ENCODE data around the gene RUNX3.

RUNX3 gene

DNA sequence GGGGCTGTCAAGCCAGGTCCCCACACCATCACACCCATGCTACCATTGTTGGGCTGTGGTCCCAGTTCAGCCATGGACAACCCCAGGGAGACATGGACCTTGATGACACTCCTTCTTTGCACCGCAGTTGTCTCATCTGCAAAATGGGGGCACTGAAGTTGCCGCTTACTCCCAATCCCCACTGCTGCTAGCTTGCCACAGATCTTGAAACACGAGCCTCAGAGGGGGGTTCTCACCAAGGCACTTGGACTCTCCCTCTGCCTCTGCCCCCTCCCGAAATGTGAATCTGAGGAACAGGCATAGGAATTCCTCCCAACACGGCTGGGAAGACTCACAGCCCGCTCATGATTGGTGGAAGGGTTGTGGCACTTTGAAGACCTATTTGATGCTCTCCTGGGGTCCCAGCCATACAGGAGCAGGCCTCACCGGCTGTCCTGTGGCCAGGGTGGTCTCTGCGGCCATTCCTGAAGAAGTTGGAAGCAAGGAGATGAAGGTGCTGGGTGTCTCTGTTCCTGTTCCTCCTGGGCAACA is 31.1 kb downstream of the RUNX3 start:
- Histone ChIP-seq H4K20me1 (ENCODE audit: insufficient read depth, low read length, poor library complexity, severe bottlenecking) (no peaks in the 10 kb centered on the region), H3K9ac (ENCODE audit: low read depth, low read length, poor library complexity, severe bottlenecking) (no peak overlapping the region), H3K4me1 (ENCODE audit: insufficient read depth, low read length, poor library complexity, severe bottlenecking) (peaks cover 3% of the 10 kb centered on the region), H3K4me2 (ENCODE audit: low read depth, low read length, poor library complexity, severe bottlenecking) (no peak overlapping the region), H3K9me3 (ENCODE audit: insufficient read depth, low read depth, low read length) (no peaks in the 10 kb centered on the region), H3K9me2 (replicated peaks; ENCODE audit: low read depth, low read length) (no peaks in the 10 kb centered on the region), H3K36me3 (ENCODE audit: insufficient read depth, low read length) (peaks cover 41% of the 10 kb centered on the region; the same call in 1 of the 2 replicates), H3K4me3 (ENCODE audit: low read length, poor library complexity, severe bottlenecking) (no peak overlapping the region), H3K27me3 (ENCODE audit: insufficient read depth, low read length, poor library complexity, severe bottlenecking) (no peaks in the 10 kb centered on the region), H2AFZ (ENCODE audit: low read length) (no peak overlapping the region), H3F3A (ENCODE audit: low read depth) (no peaks in the 10 kb centered on the region), H3K79me2 (ENCODE audit: insufficient read depth, low read length) (no peaks in the 10 kb centered on the region)
- TF ChIP-seq EZH2phosphoT487 (IDR thresholded peaks at IDR 0.05; ENCODE audit: borderline replicate concordance): no peak
- TF ChIP-seq, protein P1, sequence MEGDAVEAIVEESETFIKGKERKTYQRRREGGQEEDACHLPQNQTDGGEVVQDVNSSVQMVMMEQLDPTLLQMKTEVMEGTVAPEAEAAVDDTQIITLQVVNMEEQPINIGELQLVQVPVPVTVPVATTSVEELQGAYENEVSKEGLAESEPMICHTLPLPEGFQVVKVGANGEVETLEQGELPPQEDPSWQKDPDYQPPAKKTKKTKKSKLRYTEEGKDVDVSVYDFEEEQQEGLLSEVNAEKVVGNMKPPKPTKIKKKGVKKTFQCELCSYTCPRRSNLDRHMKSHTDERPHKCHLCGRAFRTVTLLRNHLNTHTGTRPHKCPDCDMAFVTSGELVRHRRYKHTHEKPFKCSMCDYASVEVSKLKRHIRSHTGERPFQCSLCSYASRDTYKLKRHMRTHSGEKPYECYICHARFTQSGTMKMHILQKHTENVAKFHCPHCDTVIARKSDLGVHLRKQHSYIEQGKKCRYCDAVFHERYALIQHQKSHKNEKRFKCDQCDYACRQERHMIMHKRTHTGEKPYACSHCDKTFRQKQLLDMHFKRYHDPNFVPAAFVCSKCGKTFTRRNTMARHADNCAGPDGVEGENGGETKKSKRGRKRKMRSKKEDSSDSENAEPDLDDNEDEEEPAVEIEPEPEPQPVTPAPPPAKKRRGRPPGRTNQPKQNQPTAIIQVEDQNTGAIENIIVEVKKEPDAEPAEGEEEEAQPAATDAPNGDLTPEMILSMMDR (conservative IDR thresholded peaks at IDR 0.05; ENCODE audit: low read length): no peak

DNA sequence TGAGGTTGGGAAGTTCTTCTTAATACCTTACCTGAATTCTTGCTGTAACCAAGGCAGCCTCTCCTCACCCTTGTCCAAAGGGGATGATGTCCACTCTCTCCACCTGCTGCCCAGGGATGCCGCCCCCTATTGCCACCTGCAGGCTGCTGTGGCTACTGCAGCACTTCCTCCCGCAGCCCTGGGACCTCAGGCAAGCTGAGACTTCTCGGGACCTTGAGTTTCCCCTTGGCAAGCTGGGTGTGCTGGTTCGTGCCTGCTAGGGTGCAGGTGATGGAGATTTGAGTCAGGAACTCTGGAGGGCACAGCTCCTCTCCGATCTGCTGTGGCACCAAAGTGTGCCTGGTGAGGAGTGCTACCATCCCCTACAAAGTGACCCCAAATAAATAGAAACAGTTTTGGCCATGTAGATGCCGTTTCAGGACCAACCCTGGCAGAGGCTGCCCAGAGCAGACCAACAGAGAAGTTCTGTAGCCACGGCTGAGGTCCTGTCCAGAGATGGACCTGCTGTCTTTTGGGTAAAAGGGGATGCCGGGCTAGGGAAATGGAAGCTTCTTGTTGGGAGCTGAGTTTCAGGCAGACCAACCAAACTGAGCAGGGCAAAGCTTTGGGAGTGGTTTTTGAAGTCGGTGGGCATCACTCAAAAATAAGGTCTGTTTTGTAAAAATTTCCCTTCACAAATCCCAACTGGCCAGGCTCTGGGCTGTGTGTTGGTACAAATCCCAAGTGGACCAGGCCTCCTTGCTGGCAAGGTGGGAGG is 31.7 kb downstream of the RUNX3 start:
- Histone ChIP-seq H3K9ac (ENCODE audit: low read depth, low read length, poor library complexity, severe bottlenecking) (no peak overlapping the region), H3K79me2 (ENCODE audit: insufficient read depth, low read length) (no peaks in the 10 kb centered on the region), H4K20me1 (ENCODE audit: insufficient read depth, low read length, poor library complexity, severe bottlenecking) (no peaks in the 10 kb centered on the region), H3K4me3 (ENCODE audit: low read length, poor library complexity, severe bottlenecking) (no peak overlapping the region), H3F3A (ENCODE audit: low read depth) (no peaks in the 10 kb centered on the region), H3K4me1 (ENCODE audit: insufficient read depth, low read length, poor library complexity, severe bottlenecking) (peaks cover 3% of the 10 kb centered on the region), H3K36me3 (ENCODE audit: insufficient read depth, low read length) (peaks cover 35% of the 10 kb centered on the region; the same call in 1 of the 2 replicates), H3K9me2 (replicated peaks; ENCODE audit: low read depth, low read length) (no peaks in the 10 kb centered on the region), H2AFZ (ENCODE audit: low read length) (no peak overlapping the region), H3K4me2 (ENCODE audit: low read depth, low read length, poor library complexity, severe bottlenecking) (no peak overlapping the region), H3K27me3 (ENCODE audit: insufficient read depth, low read length, poor library complexity, severe bottlenecking) (no peaks in the 10 kb centered on the region), H3K9me3 (ENCODE audit: insufficient read depth, low read depth, low read length) (no peaks in the 10 kb centered on the region)
- TF ChIP-seq, protein P1 (conservative IDR thresholded peaks at IDR 0.05; ENCODE audit: low read length): peak; percentile 94
- TF ChIP-seq EZH2phosphoT487 (IDR thresholded peaks at IDR 0.05; ENCODE audit: borderline replicate concordance): no peak

DNA sequence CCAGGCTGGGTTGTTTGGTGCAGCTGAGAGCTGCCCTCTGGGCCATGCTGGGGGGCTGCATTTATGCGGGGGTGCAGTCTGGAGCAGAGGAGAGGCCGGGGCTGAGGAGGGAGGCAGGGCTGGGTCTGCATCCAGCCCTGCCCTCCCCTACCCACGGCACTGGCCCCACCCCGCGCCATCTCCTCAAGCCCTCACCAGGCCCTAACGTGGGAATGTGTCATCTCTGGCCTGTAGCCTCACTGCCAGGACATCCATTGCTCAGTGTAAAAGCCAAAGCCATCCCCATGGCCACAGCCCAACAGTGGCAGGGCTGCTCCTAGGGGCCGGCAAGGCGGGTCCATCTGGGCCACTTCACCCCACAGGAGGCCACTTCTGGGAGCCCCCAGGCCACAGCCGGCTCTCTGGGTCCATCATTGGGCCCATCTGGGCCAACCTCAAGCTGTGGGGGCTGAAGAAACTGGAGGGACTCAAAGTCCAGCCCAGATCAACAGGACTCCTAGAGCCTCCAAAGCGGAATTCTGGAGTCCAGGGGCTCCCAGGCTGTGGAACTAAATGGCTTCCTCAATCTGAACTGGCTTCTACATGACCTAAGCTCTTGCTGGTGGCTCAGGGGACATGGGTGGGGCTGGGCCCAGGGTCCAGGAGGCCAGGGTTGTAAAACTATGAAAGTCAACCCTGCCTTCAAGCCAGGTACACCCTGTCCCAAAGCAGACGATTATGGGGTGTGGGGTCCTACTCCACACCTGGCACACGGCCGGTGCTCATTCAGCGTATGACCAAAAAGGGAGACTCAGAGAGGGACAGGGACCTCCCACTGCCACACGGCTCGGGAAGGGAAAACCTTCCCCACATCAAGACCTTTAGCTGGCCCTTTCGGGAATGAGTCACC is 32.6 kb downstream of the RUNX3 start:
- no peaks in the 10 kb centered on the region for H3F3A ChIP-seq (ENCODE audit: low read depth)
- H3K27me3 ChIP-seq (ENCODE audit: insufficient read depth, low read length, poor library complexity, severe bottlenecking): no peaks in the 10 kb centered on the region
- H3K36me3 ChIP-seq (ENCODE audit: insufficient read depth, low read length): peaks cover 27% of the 10 kb centered on the region; the same call in 1 of the 2 replicates
- H3K4me2 ChIP-seq (ENCODE audit: low read depth, low read length, poor library complexity, severe bottlenecking): no peak overlapping the region
- no peak overlapping the region for H3K4me3 ChIP-seq (ENCODE audit: low read length, poor library complexity, severe bottlenecking)
- H3K9me2 ChIP-seq (replicated peaks; ENCODE audit: low read depth, low read length): no peaks in the 10 kb centered on the region
- no peak overlapping the region for H2AFZ ChIP-seq (ENCODE audit: low read length)
- H4K20me1 ChIP-seq (ENCODE audit: insufficient read depth, low read length, poor library complexity, severe bottlenecking): no peaks in the 10 kb centered on the region
- no peak overlapping the region for H3K9ac ChIP-seq (ENCODE audit: low read depth, low read length, poor library complexity, severe bottlenecking)
- peaks cover 5% of the 10 kb centered on the region; the same call in 1 of the 2 replicates for H3K9me3 ChIP-seq (ENCODE audit: insufficient read depth, low read depth, low read length)
- no peaks in the 10 kb centered on the region for H3K79me2 ChIP-seq (ENCODE audit: insufficient read depth, low read length)
- H3K4me1 ChIP-seq (ENCODE audit: insufficient read depth, low read length, poor library complexity, severe bottlenecking): peaks cover 3% of the 10 kb centered on the region
- TF ChIP-seq, protein P1 (conservative IDR thresholded peaks at IDR 0.05; ENCODE audit: low read length): no peak
- no peak for TF ChIP-seq EZH2phosphoT487 (IDR thresholded peaks at IDR 0.05; ENCODE audit: borderline replicate concordance)
